GM12865 (cell line): ENCODE measurements around the gene TBC1D22A.

Experiments used
- DNase-seq: peaks from one replicate; pipeline ENCODE4 v3.0.0; 2010; ENCODE audit warnings: low read depth
- H3K4me3 ChIP-seq: 2 replicates; pipeline ENCODE4 v1.5.1; 2011; ENCODE audit warnings: mild to moderate bottlenecking, low read depth, low read length, control low read depth
- CTCF ChIP-seq: IDR thresholded peaks from 2 replicates; pipeline ENCODE4 v1.5.1; 2011; ENCODE audit warnings: low read length, control low read depth, low read depth, inconsistent platforms; ENCODE audit not compliant: insufficient read depth; ENCODE audit errors: missing control alignments

The TBC1D22A gene

GRCh38 chr22:47174096-47174495 lies 411.6 kb downstream of the TBC1D22A start:
- no peak overlapping the region for H3K4me3 ChIP-seq
- DNase-seq: no peak
- TF ChIP-seq CTCF: no peak

GRCh38 chr22:47174671-47175112 lies 412.2 kb downstream of the TBC1D22A start:
- TF ChIP-seq CTCF: no peak
- no peak for DNase-seq
- no peak overlapping the region for H3K4me3 ChIP-seq

- H3K4me3 ChIP-seq: no peak overlapping the region
- no peak for DNase-seq
- TF ChIP-seq CTCF: no peak
These were observed 412.9 kb downstream of the TBC1D22A start for GRCh38 chr22:47175151-47176025.

DNA sequence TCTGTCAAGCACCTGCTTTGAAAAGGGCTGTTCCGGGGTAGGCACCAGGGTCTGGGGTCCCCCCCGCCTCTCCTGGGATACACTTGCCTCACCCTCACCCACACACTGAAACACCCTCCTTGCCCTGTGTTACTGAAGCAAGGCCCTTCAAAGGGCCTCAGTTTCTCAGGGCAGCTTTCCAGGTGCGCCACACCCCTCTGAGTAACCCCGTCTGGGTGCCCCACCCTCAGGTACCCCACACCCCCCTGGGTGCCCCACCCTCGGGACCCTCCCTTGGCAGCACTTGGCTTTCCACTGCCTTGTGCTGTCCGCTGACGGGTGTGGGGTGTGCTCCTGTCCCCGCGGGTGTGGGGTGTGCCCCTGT lies 413.6 kb downstream of the TBC1D22A start:
- DNase-seq: no peak
- H3K4me3 ChIP-seq: no peak overlapping the region
- TF ChIP-seq CTCF: no peak

DNA sequence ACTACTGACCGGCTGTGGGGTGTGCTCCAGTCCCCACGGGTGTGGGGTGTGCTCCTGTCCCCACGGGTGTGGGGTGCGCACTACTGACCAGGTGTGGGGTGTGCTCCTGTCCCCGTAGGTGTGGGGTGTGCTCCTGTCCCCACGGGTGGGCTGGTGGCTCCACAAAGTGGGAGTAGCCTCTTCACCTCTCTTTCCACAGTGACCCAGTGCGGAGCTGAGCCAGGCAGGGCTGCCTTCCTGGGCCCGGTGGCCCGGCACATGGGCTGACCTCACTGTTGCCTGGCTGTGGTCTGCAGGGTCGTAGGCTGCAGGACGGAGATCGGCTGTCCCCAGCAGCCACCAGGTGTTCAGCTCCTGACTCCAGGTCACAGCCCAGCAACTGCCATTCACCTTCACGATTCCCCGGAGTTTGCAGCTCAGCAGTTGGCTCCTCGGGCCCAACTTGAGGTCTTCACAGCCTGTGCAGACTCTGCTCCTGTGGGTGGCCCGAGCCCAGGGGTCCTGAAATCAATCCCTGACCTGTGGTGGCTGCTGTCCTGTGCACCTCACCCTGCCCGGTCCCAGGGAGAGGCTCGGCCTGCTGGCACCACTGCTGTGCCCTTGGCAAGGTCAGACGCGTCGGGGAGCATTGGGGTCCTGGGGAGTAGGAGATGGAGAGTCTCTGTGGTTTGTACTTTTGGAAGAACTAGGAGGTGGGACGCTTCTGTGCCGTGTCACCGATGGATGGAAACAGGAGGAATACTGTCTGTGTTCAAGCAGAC lies 414.3 kb downstream of the TBC1D22A start:
- no peak for TF ChIP-seq CTCF
- no peak overlapping the region for H3K4me3 ChIP-seq
- no peak for DNase-seq

GRCh38 chr22:47177334-47177815 lies 414.9 kb downstream of the TBC1D22A start:
- no peak overlapping the region for H3K4me3 ChIP-seq
- no peak for DNase-seq
- TF ChIP-seq CTCF: no peak
